GM23338 (cell line): ENCODE results near the gene SERP2. TPM values are rescaled to one million over a fixed set of nuclear protein-coding genes. Genes with fewer than 3 reads are reported as not detected.
A peak's percentile ranks its signal among the peaks of the same experiment; 100 is the strongest.

ENCODE experiments used
- ATAC-seq: fragments of 200-7000 bp; cut with Tn5 transposase; 3 replicates; pipeline ENCODE4 v1.9.1; 2020
- DNase-seq: peaks from one replicate; pipeline ENCODE4 v3.0.0-alpha.2; 2015; ENCODE audit warnings: low spot score
- H2AFZ ChIP-seq: fragments of 200-600 bp; sonication (generic); 2 replicates; pipeline ENCODE4 v1.8.0; 2016; ENCODE audit warnings: antibody characterized with exemption, mild to moderate bottlenecking, moderate library complexity
- H3F3A ChIP-seq: fragments of 200-600 bp; sonication (generic); replicated peaks from 2 replicates; pipeline ENCODE4 v1.8.0; 2017; ENCODE audit warnings: antibody characterized with exemption, mixed run types, low read depth
- H3K27ac ChIP-seq: fragments of 200-600 bp; sonication (generic); 2 replicates; pipeline ENCODE4 v1.6.1; 2016; ENCODE audit warnings: low read depth
- H3K27me3 ChIP-seq: fragments of 200-600 bp; sonication (generic); 2 replicates; pipeline ENCODE4 v1.8.0; 2016; ENCODE audit warnings: mild to moderate bottlenecking, mixed run types, moderate library complexity; ENCODE audit not compliant: insufficient read depth
- H3K36me3 ChIP-seq: fragments of 200-600 bp; sonication (generic); 2 replicates; pipeline ENCODE4 v1.8.0; 2016; ENCODE audit warnings: mild to moderate bottlenecking; ENCODE audit not compliant: insufficient read depth
- H3K4me1 ChIP-seq: fragments of 200-600 bp; sonication (generic); 2 replicates; pipeline ENCODE4 v1.8.0; 2016; ENCODE audit warnings: mild to moderate bottlenecking, moderate library complexity; ENCODE audit not compliant: insufficient read depth
- H3K4me2 ChIP-seq: fragments of 200-600 bp; sonication (generic); 2 replicates; pipeline ENCODE4 v1.7.1; 2017; ENCODE audit warnings: mixed run types
- H3K4me3 ChIP-seq: fragments of 200-600 bp; sonication (generic); 2 replicates; pipeline ENCODE4 v1.6.1; 2016; ENCODE audit warnings: mixed run types
- H3K79me2 ChIP-seq: fragments of 200-600 bp; sonication (generic); replicated peaks from 2 replicates; pipeline ENCODE4 v1.8.0; 2017; ENCODE audit warnings: mild to moderate bottlenecking; ENCODE audit not compliant: insufficient read depth
- H3K9me2 ChIP-seq: fragments of 200-600 bp; sonication (generic); 2 replicates; pipeline ENCODE4 v1.8.0; 2017; ENCODE audit not compliant: insufficient read depth
- H4K20me1 ChIP-seq: fragments of 200-600 bp; sonication (generic); replicated peaks from 2 replicates; pipeline ENCODE4 v1.8.0; 2017; ENCODE audit warnings: mild to moderate bottlenecking; ENCODE audit not compliant: insufficient read depth
- H3K27ac Mint-ChIP-seq: 2 replicates; pipeline ENCODE4 v1.8.0; 2020; ENCODE audit warnings: inconsistent platforms, mild to moderate bottlenecking, moderate library complexity, mixed read lengths
- H3K27me3 Mint-ChIP-seq: 3 replicates; pipeline ENCODE4 v1.8.0; 2022; ENCODE audit warnings: low read depth, mild to moderate bottlenecking, moderate library complexity, mixed read lengths, inconsistent platforms; ENCODE audit not compliant: insufficient read depth, poor library complexity
- H3K36me3 Mint-ChIP-seq: 3 replicates; pipeline ENCODE4 v1.8.0; 2021; ENCODE audit warnings: low read depth, mild to moderate bottlenecking, inconsistent platforms, moderate library complexity, mixed read lengths
- H3K4me1 Mint-ChIP-seq: 3 replicates; pipeline ENCODE4 v1.8.0; 2020; ENCODE audit warnings: mild to moderate bottlenecking, inconsistent platforms, mixed read lengths
- H3K4me3 Mint-ChIP-seq: 3 replicates; pipeline ENCODE4 v1.8.0; 2021; ENCODE audit warnings: moderate library complexity, mild to moderate bottlenecking, inconsistent platforms, mixed read lengths
- H3K9me3 Mint-ChIP-seq: 3 replicates; pipeline ENCODE4 v1.8.0; 2020; ENCODE audit warnings: moderate library complexity, mild to moderate bottlenecking, inconsistent platforms, mixed read lengths
- CREB1 ChIP-seq: fragments of 250-450 bp; sonication (Bioruptor Pico); IDR thresholded peaks from 2 replicates; pipeline ENCODE4 v1.5.0; 2020; ENCODE audit warnings: low read depth, mild to moderate bottlenecking, moderate library complexity
- EZH2 ChIP-seq: fragments of 200-600 bp; sonication (generic); IDR thresholded peaks from one replicate; pipeline ENCODE4 v1.8.0; 2017; ENCODE audit warnings: antibody characterized with exemption, mild to moderate bottlenecking, low read depth; ENCODE audit not compliant: unreplicated experiment
- EZH2phosphoT487 ChIP-seq: fragments of 200-600 bp; sonication (generic); IDR thresholded peaks from one replicate; pipeline ENCODE4 v1.8.1; 2018; ENCODE audit warnings: antibody characterized with exemption; ENCODE audit not compliant: unreplicated experiment
- JUNB ChIP-seq: IDR thresholded peaks from one replicate; pipeline ENCODE4 v1.6.1; 2016; ENCODE audit warnings: antibody characterized with exemption; ENCODE audit not compliant: unreplicated experiment
- NANOG ChIP-seq: IDR thresholded peaks from 2 replicates; pipeline ENCODE4 v1.6.1; 2016; ENCODE audit warnings: antibody characterized with exemption, borderline replicate concordance
- POLR2AphosphoS5 ChIP-seq: IDR thresholded peaks from 2 replicates; pipeline ENCODE4 v1.6.1; 2016; ENCODE audit warnings: antibody characterized with exemption, low read depth
- STAT1 ChIP-seq: IDR thresholded peaks from one replicate; pipeline ENCODE4 v1.6.1; 2016; ENCODE audit warnings: antibody characterized with exemption; ENCODE audit not compliant: unreplicated experiment
- ZNF114 ChIP-seq: fragments of 250-450 bp; sonication (Bioruptor Pico); IDR thresholded peaks from 2 replicates; pipeline ENCODE4 v1.5.0; 2020; ENCODE audit warnings: mild to moderate bottlenecking, moderate library complexity
- ZNF331 ChIP-seq: fragments of 250-450 bp; sonication (Bioruptor Pico); IDR thresholded peaks from 2 replicates; pipeline ENCODE4 v1.5.0; 2020; ENCODE audit warnings: low read depth, mild to moderate bottlenecking, moderate library complexity
- polyA plus RNA-seq: library from polyadenylated mRNA; unstranded; fragments of >200 nt; fragmentation: Nextera tagmentation; extraction: Ambion mirVana; gene quantifications from 2 replicates; pipeline ENCODE4 v1.2.1, GENCODE V29; 2016
- total RNA-seq: library from RNA; depleted of rRNA; stranded (reverse); fragments of >200 nt; shearing (Covaris generic); gene quantifications from 2 replicates; pipeline ENCODE4 v1.2.3, GENCODE V29; 2014
- TF ChIP-seq, protein P1 (sequence below): fragments of 250-450 bp; sonication (Bioruptor Pico); IDR thresholded peaks from 2 replicates; pipeline ENCODE4 v1.5.0; 2020; ENCODE audit warnings: mild to moderate bottlenecking, moderate library complexity
- TF ChIP-seq, protein P2 (sequence below): IDR thresholded peaks from one replicate; pipeline ENCODE4 v1.6.1; 2018; ENCODE audit warnings: antibody characterized with exemption; ENCODE audit not compliant: unreplicated experiment
- TF ChIP-seq, protein P3 (sequence below), 2 experiments: fragments of 200-600 bp in 1 of 2; sonication (generic) in 1 of 2; conservative IDR thresholded peaks; 2 replicates each; pipeline versions ENCODE4 v1.5.1 to v1.6.1; 2016 to 2017; ENCODE audit warnings: antibody characterized with exemption in 2 of 2, low read depth in 2 of 2, mild to moderate bottlenecking in 2 of 2, moderate library complexity in 1 of 2
- TF ChIP-seq, protein P4 (sequence below): IDR thresholded peaks from 2 replicates; pipeline ENCODE4 v1.6.1; 2016; ENCODE audit warnings: antibody characterized with exemption

The SERP2 gene
- total and polyA plus RNA-seq, 2 experiments from 2014 or later, result 0.59 to 3.4 TPM

DNA sequence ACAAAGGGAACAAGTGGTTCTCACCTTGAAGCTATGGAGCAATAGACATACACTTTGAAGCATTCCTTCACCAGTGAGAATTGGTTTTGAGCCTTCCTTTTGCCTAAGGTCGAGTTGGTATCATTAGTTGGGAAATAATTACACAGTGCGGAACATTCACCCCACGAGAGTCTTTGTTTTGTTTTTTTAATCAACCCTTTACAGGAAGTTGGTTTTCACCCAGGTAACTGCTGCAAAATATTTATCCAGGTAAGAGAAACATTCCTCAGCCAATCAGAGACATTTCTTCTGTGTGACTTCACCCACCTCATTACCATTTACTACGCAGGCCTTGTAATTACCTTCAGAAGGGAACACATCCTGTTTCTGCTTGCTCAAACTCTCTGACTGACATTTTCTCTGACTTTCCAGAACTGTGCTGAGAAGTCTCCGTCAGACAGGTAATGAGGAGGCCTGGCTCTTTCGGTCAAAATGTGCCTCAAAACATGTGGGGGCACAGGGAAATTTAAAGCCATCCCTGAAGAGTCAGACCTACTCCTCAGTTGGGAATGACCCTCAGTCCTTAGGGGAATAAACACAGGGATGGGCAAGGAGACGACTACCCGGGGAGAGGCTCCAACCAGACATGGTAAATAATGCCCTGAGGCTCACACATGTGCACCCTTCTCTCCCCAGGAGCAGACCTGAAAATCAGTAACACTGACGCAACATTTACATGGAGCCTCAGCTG, 22.7 kb upstream of the SERP2 start:
- H3K4me2 ChIP-seq, result no peak overlapping the region
- Mint-ChIP-seq H3K9me3 (no peaks in the 10 kb centered on the region), H3K36me3 (no peaks in the 10 kb centered on the region), H3K27ac (no peak overlapping the region), H3K27me3 (no peaks in the 10 kb centered on the region), H3K4me1 (peaks cover 12% of the 10 kb centered on the region), H3K4me3 (no peak overlapping the region)
- H2AFZ ChIP-seq, result peak overlapping the region; percentile 45; the same call in 1 of the 2 replicates
- 0 out of 2 replicates have a peak, but pooled peaks cover 3% of the 10 kb centered on the region for H3K9me2 ChIP-seq
- no peaks in the 10 kb centered on the region for H3F3A ChIP-seq
- no peaks in the 10 kb centered on the region for H4K20me1 ChIP-seq
- H3K36me3 ChIP-seq, result no peaks in the 10 kb centered on the region
- H3K27me3 ChIP-seq, result no peaks in the 10 kb centered on the region
- H3K4me3 ChIP-seq, result no peak overlapping the region
- ATAC-seq (no peak), DNase-seq (peak; percentile 11)
- H3K27ac ChIP-seq, result no peak overlapping the region
- H3K4me1 ChIP-seq, result no peaks in the 10 kb centered on the region
- TF ChIP-seq EZH2, result no peak
- no peak for TF ChIP-seq JUNB
- no peak for TF ChIP-seq ZNF331 (CRISPR knock-in tag)
- TF ChIP-seq NANOG, result no peak
- TF ChIP-seq EZH2phosphoT487, result no peak
- TF ChIP-seq POLR2AphosphoS5, result no peak
- TF ChIP-seq STAT1, result no peak
- TF ChIP-seq, protein P1, sequence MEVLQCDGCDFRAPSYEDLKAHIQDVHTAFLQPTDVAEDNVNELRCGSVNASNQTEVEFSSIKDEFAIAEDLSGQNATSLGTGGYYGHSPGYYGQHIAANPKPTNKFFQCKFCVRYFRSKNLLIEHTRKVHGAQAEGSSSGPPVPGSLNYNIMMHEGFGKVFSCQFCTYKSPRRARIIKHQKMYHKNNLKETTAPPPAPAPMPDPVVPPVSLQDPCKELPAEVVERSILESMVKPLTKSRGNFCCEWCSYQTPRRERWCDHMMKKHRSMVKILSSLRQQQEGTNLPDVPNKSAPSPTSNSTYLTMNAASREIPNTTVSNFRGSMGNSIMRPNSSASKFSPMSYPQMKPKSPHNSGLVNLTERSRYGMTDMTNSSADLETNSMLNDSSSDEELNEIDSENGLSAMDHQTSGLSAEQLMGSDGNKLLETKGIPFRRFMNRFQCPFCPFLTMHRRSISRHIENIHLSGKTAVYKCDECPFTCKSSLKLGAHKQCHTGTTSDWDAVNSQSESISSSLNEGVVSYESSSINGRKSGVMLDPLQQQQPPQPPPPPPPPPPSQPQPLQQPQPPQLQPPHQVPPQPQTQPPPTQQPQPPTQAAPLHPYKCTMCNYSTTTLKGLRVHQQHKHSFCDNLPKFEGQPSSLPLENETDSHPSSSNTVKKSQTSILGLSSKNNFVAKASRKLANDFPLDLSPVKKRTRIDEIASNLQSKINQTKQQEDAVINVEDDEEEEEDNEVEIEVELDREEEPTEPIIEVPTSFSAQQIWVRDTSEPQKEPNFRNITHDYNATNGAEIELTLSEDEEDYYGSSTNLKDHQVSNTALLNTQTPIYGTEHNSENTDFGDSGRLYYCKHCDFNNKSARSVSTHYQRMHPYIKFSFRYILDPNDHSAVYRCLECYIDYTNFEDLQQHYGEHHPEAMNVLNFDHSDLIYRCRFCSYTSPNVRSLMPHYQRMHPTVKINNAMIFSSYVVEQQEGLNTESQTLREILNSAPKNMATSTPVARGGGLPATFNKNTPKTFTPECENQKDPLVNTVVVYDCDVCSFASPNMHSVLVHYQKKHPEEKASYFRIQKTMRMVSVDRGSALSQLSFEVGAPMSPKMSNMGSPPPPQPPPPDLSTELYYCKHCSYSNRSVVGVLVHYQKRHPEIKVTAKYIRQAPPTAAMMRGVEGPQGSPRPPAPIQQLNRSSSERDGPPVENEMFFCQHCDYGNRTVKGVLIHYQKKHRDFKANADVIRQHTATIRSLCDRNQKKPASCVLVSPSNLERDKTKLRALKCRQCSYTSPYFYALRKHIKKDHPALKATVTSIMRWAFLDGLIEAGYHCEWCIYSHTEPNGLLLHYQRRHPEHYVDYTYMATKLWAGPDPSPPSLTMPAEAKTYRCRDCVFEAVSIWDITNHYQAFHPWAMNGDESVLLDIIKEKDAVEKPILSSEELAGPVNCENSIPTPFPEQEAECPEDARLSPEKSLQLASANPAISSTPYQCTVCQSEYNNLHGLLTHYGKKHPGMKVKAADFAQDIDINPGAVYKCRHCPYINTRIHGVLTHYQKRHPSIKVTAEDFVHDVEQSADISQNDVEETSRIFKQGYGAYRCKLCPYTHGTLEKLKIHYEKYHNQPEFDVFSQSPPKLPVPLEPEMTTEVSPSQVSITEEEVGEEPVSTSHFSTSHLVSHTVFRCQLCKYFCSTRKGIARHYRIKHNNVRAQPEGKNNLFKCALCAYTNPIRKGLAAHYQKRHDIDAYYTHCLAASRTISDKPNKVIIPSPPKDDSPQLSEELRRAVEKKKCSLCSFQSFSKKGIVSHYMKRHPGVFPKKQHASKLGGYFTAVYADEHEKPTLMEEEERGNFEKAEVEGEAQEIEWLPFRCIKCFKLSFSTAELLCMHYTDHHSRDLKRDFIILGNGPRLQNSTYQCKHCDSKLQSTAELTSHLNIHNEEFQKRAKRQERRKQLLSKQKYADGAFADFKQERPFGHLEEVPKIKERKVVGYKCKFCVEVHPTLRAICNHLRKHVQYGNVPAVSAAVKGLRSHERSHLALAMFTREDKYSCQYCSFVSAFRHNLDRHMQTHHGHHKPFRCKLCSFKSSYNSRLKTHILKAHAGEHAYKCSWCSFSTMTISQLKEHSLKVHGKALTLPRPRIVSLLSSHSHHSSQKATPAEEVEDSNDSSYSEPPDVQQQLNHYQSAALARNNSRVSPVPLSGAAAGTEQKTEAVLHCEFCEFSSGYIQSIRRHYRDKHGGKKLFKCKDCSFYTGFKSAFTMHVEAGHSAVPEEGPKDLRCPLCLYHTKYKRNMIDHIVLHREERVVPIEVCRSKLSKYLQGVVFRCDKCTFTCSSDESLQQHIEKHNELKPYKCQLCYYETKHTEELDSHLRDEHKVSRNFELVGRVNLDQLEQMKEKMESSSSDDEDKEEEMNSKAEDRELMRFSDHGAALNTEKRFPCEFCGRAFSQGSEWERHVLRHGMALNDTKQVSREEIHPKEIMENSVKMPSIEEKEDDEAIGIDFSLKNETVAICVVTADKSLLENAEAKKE (CRISPR knock-in tag), result no peak
- TF ChIP-seq, protein P2, sequence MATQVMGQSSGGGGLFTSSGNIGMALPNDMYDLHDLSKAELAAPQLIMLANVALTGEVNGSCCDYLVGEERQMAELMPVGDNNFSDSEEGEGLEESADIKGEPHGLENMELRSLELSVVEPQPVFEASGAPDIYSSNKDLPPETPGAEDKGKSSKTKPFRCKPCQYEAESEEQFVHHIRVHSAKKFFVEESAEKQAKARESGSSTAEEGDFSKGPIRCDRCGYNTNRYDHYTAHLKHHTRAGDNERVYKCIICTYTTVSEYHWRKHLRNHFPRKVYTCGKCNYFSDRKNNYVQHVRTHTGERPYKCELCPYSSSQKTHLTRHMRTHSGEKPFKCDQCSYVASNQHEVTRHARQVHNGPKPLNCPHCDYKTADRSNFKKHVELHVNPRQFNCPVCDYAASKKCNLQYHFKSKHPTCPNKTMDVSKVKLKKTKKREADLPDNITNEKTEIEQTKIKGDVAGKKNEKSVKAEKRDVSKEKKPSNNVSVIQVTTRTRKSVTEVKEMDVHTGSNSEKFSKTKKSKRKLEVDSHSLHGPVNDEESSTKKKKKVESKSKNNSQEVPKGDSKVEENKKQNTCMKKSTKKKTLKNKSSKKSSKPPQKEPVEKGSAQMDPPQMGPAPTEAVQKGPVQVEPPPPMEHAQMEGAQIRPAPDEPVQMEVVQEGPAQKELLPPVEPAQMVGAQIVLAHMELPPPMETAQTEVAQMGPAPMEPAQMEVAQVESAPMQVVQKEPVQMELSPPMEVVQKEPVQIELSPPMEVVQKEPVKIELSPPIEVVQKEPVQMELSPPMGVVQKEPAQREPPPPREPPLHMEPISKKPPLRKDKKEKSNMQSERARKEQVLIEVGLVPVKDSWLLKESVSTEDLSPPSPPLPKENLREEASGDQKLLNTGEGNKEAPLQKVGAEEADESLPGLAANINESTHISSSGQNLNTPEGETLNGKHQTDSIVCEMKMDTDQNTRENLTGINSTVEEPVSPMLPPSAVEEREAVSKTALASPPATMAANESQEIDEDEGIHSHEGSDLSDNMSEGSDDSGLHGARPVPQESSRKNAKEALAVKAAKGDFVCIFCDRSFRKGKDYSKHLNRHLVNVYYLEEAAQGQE, result no peak
- TF ChIP-seq ZNF114, result no peak
- TF ChIP-seq, protein P3, sequence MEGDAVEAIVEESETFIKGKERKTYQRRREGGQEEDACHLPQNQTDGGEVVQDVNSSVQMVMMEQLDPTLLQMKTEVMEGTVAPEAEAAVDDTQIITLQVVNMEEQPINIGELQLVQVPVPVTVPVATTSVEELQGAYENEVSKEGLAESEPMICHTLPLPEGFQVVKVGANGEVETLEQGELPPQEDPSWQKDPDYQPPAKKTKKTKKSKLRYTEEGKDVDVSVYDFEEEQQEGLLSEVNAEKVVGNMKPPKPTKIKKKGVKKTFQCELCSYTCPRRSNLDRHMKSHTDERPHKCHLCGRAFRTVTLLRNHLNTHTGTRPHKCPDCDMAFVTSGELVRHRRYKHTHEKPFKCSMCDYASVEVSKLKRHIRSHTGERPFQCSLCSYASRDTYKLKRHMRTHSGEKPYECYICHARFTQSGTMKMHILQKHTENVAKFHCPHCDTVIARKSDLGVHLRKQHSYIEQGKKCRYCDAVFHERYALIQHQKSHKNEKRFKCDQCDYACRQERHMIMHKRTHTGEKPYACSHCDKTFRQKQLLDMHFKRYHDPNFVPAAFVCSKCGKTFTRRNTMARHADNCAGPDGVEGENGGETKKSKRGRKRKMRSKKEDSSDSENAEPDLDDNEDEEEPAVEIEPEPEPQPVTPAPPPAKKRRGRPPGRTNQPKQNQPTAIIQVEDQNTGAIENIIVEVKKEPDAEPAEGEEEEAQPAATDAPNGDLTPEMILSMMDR (conservative IDR thresholded peaks at IDR 0.05; ENCODE audit: low read depth in 2 of 2), result no peak
- TF ChIP-seq CREB1 (CRISPR knock-in tag), result no peak
- TF ChIP-seq, protein P4, sequence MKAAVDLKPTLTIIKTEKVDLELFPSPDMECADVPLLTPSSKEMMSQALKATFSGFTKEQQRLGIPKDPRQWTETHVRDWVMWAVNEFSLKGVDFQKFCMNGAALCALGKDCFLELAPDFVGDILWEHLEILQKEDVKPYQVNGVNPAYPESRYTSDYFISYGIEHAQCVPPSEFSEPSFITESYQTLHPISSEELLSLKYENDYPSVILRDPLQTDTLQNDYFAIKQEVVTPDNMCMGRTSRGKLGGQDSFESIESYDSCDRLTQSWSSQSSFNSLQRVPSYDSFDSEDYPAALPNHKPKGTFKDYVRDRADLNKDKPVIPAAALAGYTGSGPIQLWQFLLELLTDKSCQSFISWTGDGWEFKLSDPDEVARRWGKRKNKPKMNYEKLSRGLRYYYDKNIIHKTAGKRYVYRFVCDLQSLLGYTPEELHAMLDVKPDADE, result no peak
- H3K79me2 ChIP-seq, result no peaks in the 10 kb centered on the region
